HG02943 (cell line): ENCODE measurements around the gene MRPL58.
A peak's percentile ranks its signal among the peaks of the same experiment; 100 is the strongest.
"Not testable (repeated sequence)": the region's sequence is repeated elsewhere in the genome, so short reads cannot be mapped to it uniquely, and the experiment has no call there.

Source experiments
- ATAC-seq: cut with Tn5 transposase; IDR thresholded peaks from one replicate; pipeline ENCODE4 v1.9.1; 2021; ENCODE audit warnings: mild to moderate bottlenecking, low read depth, moderate library complexity; ENCODE audit not compliant: unreplicated experiment

Gene MRPL58

DNA sequence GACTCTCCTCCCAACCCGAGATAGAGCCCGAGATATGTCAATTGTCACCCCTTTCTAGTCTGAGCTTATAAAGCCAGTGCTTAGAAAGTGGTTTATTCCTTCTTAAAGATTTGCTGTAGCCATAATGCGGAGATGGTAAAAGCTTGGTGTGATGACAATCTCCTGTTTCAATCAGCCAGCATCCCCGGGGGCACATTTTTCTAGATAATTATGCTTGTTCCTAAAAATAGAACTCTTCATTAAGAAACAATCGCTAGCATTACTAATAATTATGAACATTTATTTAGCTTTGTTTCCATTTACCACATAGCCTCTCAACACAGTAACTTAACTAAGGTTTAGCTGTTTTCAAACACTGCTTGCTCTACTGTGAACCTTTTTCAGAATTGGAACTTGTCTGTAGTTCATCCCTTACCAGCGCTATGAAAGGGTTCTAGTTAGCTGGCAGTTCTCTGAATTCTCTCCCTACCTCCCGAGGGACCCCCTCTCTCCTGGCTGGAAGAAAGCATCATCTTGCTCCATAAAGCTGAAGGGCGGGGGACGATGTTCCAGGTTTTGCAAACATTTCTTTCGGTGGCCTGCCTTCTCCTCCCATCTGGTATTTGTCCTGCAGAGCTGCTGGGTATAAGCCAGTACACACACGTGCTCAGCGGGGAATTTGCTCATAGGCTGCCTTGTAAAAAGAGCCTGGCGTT, 922 bp upstream of the MRPL58 start:
- ATAC-seq, result no peak

DNA sequence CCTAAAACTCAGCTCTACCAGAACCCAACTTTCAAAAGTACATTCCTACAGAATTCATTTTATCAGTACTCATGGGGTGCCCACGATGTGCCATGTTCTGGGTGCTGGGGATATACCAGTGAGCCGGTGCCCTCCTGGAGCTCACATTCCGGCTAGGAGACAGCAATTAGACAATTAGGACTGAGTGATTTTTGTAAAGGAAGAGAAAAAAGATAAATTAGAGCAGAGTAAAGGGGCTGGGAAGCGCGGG, 449 bp upstream of the MRPL58 start:
- no peak for ATAC-seq

DNA sequence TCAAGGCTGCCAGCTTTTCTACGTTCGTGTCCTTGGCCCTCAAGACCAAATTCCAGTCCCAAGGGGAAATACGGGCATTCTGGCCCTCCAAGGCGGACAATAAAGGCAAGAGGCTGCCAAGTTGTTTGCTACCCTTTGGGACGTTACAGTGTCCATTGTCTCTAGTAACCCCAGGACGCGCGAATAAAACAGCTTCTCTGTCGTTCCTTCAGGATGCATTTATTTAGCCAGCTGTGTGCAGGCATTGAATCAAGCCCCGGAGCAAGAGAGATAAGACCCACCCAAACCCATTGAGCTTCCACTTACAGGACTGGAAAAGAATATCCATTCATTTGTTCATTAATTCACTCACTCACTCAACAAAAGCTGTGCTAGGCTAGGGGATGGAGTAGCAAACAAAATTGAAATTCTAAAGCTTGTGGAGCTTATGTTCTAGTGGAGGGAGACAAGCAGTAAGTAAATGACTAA, 656 bp downstream of the MRPL58 start:
- no peak for ATAC-seq

DNA sequence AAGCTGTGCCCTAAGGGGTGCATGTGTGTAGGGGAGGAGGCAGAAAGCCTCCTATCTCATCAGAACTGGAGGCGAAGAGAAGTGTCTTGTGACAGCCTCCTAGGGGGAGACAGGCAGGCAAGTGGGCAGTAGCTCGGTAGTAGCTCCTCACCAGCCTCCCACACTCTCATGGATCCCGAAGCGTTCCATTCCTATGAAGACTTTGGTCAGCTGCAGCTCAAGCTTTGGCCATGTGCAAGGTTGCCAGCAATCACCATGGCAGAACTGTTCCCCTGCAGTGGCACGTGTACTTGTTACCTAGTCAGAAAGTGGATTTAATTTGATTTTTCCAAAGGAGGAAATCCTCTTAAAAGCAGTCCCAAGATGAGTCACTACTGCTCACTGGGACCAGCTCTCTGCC, 6.7 kb downstream of the MRPL58 start:
- ATAC-seq, result no peak

DNA sequence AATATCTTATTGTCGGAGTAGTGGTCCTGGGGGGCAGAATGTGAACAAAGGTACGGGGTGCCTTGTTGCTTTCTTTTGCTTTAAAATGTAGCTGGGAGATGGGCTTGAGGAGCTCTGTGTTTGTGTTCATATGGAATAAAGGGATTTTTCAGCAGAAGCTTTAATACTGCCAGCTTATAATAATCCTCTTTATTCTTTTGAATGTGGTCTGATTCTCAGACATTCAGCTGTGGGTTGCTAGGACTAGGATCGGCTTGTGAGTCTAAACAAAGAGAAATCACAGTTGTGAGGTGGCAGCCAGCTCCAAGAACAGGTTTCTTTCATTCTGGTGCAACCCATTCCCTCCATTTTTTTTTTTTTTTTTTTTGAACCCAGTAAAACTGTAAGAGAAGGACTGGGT, 7.2 kb downstream of the MRPL58 start:
- no peak for ATAC-seq

DNA sequence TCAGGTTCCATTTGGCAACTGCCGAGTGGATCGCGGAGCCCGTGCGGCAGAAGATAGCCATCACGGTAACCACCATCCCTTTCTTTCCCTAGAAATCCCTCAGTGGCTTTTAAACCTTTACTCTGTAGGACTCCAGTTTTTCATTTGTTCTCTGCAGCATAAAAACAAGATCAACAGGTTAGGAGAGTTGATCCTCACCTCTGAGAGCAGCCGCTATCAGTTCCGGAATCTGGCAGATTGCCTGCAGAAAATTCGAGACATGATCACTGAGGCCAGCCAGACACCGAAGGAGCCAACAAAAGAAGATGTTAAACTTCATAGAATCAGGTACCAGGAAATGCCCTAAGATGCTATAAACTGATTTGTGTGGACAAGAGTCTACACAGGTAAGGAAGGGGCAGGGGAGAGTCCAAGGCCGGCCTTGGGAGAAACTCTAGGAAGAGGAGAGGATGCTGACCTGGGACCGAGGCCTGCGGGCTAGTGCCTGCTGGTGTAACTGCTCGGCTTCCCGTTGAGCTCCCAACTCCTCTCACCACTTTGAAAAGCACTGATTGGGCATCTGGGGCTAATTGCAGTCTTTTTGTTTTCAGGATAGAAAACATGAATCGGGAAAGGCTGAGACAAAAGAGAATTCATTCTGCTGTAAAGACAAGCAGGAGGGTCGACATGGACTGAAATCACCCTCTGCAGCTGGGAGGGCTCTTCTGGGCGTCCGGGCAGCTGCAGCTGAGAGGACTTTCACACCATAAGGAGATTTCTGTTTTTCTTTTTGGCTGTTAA, 8.1 kb downstream of the MRPL58 start:
- no peak for ATAC-seq

DNA sequence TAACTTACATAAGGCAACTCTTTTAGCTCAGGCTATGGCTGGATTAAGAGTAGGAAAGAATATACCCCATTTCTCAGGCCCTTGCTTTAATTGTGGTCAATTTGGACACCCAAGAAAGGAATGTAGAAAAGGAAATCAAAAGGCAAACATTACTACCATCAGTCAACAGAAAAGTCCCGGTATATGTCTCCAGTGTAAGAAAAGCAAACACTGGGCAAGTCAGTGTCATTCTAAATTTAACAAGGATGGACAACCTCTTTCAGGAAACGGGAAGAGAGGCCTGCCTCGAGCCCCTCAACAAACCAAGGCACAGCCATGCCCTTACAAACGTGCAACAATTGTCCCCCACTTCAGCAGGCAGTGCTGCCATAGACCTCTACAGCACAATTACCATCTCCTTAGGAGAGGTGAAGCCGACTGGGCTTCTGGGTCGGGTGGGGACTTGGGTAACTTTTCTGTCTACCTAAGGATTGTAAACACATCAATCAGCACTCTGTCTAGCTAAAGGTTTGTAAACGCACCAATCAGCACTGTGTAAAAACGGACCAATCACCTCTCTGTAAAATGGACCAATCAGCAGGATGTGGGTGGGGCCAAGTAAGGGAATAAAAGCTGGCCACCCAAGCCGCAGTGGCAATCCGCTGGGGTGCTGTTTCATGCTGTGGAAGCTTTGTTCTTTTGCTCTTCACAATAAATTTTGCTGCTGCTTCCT, 12.4 kb downstream of the MRPL58 start:
- no peak for ATAC-seq

DNA sequence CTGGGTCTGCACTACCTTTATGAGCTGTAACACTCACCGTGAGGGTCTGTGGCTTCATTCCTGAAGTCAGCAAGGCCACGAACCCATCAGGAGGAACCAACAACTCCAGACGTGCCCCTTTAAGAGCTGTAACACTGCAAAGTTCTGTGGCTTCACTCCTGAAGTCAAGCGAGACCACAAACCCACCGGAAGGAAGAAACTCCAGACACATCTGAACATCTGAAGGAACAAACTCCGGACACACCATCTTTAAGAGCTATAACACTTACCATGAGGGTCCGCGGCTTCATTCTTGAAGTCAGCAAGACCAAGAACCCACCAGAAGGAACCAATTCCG, 12.9 kb downstream of the MRPL58 start:
- ATAC-seq, result not testable (repeated sequence)

DNA sequence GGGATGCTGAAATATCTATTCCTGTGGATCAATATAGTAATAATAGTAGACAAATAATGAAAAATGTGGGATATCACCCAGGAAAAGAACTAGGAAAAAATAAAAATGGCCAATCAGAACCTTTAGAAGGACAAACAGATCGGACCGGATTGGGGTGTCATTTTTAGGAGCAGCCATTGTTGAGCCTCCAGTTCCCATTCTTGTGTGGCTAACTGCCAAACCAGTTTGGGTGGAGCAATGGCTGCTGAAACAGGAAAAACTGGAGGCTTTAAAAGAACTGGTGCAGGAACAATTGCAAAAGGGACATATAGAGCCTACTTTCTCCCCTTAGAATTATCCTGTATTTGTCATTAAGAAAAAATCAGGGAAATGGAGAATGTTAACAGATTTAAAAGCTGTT, 14.2 kb downstream of the MRPL58 start:
- not testable (repeated sequence) for ATAC-seq

DNA sequence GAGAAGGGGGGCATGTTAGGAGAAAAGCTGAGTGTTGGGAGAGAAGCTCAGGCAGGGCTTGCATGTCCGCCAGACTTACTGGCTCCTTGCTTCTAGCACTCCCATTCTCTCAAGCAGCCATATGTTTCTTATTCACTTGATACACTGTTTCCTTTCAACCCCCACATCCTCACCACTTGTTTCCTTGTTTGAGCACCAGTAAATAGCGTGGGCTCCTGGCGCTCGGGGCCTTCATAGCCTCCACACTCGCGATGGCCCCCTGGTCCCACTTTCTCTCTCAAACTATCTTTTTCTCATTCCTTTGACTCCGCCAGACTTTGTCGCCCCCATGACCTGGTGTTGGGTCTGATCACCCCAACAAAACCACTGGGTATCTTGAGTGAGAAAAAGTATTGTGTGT, 17.7 kb downstream of the MRPL58 start:
- ATAC-seq, result no peak

DNA sequence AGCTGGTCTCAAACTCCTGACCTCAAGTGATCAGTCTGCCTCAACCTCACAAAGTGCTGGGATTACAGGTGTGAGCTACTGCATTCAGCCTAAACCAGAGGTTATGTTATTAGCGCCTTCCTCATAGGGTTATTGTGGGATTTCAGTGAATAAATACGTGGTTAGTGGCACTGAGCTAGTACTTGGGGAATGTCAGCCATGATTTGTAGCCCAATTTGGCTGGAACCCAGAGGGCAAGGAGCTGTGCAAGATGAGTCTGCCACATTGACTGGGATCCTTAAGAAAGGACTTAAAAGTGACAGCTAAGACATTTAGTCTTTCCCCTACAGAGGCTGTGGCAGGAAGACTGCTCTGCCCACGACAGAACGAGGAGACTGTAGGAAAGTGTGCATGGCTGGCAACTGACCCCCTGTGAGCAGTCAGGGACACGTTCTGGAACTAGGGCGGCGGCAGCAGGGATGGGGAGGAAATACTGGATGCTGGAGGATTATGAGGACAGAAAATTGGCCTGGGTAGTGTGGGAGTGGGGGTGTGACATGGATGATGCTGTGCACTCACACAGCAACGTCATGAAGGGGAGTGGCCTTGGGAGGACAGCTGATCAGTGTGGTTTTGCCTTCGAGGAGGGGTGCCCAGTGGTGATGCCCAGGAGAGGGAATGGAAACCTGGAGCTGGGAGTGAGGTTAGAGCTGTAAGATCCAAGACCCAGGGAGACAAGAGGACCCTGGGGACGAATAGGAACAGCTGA, 19.7 kb downstream of the MRPL58 start:
- no peak for ATAC-seq

DNA sequence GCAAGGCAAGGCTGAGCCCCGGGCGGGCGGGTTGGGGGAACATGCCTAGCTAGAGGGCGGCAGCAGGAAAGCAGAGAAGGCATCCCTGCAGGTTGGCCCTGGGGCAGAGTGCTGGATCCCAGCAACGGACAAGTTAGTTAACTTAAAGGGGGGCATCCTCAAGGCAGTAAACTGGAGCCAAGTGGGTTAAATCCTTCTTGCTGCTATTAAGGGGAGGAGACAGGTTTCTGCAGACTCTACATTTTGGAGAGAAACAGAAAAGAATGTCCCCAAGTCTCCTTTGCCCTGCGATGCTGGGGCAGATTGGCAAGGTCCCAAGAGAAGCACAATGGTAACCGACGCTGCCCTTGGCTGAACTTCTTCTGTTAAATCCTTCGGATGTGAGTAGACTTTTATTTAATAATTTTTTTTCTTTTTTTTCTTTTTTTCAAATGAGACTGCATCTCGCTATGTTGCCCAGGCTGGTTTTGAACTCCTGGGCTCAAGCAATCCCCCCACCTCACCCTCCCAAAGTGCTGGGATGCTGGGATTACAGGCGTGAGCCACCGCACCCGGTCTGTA, 20.3 kb downstream of the MRPL58 start:
- ATAC-seq, result no peak

DNA sequence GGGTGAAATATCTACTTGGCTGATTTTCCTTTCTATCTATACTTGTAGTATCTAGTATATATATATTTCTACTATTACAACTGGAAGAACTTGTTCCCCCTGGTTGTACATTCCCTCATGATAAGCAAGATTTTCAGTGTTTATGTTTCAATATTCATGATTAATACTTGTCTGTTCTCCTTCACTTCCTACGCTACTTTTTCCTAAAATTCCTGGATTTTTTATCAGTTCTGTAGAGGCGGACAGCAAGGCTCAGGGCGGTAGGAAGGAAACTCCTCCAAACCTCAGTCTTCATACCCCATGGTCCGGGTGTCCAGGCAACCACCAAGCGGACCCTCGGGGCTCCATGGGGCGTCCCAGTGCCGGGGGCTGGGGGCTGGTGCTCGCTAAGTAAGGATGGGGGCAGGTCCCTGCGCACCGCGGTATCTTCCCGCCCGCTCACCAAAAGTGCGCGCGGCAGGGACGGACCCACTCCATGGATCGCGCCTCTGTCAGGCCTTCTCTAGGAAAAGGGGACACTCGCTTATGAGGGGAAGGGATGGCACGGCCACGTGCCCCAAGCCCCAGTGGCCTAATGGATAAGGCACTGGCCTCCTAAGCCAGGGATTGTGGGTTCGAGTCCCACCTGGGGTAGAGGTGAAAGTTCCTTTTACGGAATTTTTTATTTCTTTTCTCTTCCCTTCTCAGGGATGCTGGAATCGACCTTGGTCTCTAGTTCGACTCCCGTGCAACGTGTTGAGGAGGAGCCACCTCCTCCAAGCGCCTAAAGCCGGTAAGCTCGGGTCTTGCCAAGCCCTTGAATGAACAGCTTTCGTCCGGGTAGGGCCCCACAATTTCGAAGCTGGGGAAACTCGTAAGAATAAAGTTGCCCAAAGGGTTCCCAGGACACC, 21.1 kb downstream of the MRPL58 start:
- ATAC-seq, result peak; percentile 52

DNA sequence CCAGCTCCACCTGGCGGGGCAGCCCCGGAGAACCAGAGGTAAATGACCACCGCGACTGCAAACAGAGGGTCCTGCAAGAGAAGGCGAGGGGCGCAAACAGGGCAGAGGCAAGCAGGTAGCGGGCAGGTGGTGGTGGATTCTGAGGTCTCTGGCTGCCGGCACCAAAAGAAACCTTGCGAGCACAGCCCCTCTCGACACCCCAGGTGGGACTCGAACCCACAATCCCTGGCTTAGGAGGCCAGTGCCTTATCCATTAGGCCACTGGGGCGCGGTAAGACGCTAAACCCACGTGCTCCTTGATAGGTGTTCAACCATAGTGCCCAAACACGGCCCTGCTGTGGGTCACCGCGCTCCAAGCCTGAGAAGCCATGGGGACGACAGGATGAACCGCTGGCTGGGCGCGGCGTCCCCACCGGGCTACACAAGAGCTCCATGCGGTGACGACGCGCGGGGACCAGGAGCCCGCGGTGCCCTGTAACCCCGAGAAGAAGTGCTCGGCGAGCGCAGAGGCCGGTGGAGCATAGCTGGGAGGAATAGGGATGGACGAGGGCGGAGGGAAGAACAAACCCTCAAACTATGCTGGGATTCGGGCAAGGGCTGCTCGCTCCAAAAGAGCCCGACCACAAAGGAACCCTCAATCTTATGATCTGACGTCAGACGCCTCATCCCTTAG, 21.9 kb downstream of the MRPL58 start:
- ATAC-seq, result peak; percentile 50

DNA sequence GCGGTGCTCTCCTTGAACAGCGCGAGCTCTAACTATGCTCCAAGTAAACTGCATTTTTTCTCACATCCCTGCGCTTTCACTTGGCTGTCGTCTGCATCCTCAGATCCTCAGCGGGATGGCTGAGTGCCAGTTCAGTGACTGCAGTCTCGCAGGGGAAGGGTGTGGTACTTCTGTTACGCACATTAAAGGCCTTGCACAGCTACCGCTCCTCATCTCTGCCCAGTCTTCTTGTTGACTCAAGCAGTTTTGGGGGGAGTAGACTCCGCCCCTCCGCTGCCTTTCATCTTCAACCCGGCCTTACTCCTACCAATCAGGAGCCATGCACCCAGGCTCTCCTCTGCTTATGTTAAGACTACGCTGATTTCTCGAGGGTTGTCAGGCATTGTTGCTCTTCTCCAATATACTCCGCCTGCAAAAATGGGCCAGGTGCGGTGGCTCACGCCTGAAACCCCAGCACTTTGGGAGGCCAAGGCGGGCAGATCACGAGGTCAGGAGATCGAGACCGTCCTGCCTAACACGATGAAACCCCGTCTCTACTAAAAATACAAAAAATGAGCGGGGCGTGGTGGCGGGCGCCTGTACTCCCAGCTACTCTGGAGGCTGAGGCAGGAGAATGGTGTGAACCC, 24.3 kb downstream of the MRPL58 start:
- ATAC-seq, result no peak

DNA sequence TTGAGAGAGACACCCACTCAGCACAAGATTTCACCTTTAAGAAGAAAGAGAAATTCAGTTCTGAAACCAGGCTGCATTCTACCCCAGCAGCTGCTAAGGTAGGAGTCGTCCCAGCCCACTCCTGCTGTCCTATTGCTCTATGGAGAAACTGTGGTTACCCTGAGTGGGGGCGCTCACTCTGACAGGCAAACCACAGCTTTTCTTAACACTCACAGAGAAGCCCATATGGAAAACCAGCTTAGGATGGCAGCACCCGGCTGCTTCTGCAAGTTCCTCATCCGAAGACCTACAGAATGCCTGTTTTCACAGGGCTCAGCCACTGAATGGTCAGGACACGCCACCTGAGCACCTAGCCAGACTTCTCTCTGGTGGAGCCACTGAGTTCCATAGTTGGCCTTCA, 26.8 kb downstream of the MRPL58 start:
- ATAC-seq, result no peak

DNA sequence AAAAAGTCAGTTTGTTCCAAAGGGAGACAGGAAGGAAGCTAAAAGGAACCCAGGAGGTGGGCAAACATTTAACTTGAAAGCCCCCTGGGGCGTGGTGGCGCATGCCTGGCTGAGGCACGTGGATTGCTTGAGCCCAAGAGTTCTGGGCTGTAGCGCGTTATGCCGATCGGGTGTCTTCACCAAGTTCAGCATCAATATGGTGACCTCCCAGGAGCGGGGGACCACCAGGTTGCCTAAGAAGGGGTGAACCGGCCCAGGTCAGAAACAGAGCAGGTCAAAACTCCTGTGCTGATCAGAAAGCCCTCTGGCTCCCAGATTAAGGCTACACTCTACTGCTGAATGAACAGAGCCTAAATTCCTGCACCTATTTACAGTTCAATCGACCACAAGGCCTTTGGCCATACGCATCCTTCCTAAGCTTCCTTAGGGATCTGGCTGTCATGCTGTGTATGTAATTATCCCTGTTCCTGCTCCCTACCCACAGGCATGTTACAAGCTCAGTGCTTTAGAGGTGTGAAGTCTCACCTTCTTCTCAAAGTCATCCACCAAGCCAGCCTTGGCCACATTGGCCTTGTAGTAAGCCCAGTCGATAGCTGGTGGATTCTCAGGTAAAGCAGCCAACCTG, 29.3 kb downstream of the MRPL58 start:
- no peak for ATAC-seq

DNA sequence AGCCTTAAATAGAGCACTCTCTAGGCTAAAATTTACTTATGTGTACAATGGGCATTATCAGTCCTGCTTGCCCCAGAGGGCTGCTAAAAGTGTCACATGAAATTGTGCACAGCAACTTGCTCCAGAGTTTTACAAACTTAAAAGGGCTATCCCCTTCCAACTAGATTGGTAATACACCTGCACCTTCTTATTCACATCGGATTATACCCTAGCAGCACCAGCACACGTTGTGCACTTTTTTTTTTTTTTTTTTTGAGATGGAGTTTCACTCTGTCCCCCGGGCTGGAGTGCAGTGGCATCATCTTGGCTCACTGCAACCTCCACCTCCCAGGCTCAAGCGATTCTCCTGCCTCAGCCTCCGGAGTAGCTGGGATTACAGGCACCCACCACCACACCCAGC, 31.3 kb downstream of the MRPL58 start:
- ATAC-seq, result not testable (repeated sequence)
